MM.1S (cell line): ENCODE results near the gene BCAS4.

Experiments
- DNase-seq: peaks from one replicate; pipeline ENCODE4 v3.0.0-alpha.2; 2015
- H2AFZ ChIP-seq: fragments of 300-600 bp; sonication (generic); 2 replicates; pipeline ENCODE4 v1.6.0; 2016; ENCODE audit warnings: antibody characterized with exemption, low read length
- H3F3A ChIP-seq: fragments of 300-600 bp; sonication (generic); 2 replicates; pipeline ENCODE4 v1.6.1; 2016; ENCODE audit warnings: mild to moderate bottlenecking, antibody characterized with exemption, low read length, moderate library complexity, mixed read lengths; ENCODE audit not compliant: insufficient read depth
- H3K27ac ChIP-seq: fragments of 300-600 bp; sonication (generic); 2 replicates; pipeline ENCODE4 v1.5.1; 2016; ENCODE audit warnings: mild to moderate bottlenecking, low read length
- H3K27me3 ChIP-seq: fragments of 300-600 bp; sonication (generic); replicated peaks from 2 replicates; pipeline ENCODE4 v1.6.0; 2016; ENCODE audit warnings: low read length; ENCODE audit not compliant: insufficient read depth
- H3K36me3 ChIP-seq: fragments of 300-600 bp; sonication (generic); replicated peaks from 2 replicates; pipeline ENCODE4 v1.6.1; 2016; ENCODE audit warnings: mild to moderate bottlenecking, low read length, mixed read lengths; ENCODE audit not compliant: insufficient read depth
- H3K4me1 ChIP-seq: fragments of 300-600 bp; sonication (generic); 2 replicates; pipeline ENCODE4 v1.6.1; 2016; ENCODE audit warnings: low read length, mixed read lengths
- H3K4me2 ChIP-seq: fragments of 300-600 bp; sonication (generic); 2 replicates; pipeline ENCODE4 v1.6.0; 2016; ENCODE audit warnings: low read depth, low read length
- H3K4me3 ChIP-seq: fragments of 300-600 bp; sonication (generic); 2 replicates; pipeline ENCODE4 v1.5.1; 2016; ENCODE audit warnings: low read length, mixed read lengths
- H3K79me2 ChIP-seq: fragments of 300-600 bp; sonication (generic); 2 replicates; pipeline ENCODE4 v1.6.1; 2016; ENCODE audit warnings: mixed run types, low read length, mixed read lengths
- H3K9ac ChIP-seq: fragments of 300-600 bp; sonication (generic); 2 replicates; pipeline ENCODE4 v1.6.1; 2016; ENCODE audit warnings: low read length, mixed read lengths
- H3K9me2 ChIP-seq: fragments of 300-600 bp; sonication (generic); replicated peaks from 2 replicates; pipeline ENCODE4 v1.6.1; 2016; ENCODE audit warnings: mild to moderate bottlenecking, low read length, mixed read lengths; ENCODE audit not compliant: insufficient read depth
- H3K9me3 ChIP-seq: fragments of 300-600 bp; sonication (generic); replicated peaks from 2 replicates; pipeline ENCODE4 v1.6.1; 2016; ENCODE audit warnings: mild to moderate bottlenecking, low read length, mixed read lengths; ENCODE audit not compliant: insufficient read depth
- H4K20me1 ChIP-seq: fragments of 300-600 bp; sonication (generic); 2 replicates; pipeline ENCODE4 v1.6.1; 2016; ENCODE audit warnings: mild to moderate bottlenecking, low read length, moderate library complexity, mixed read lengths; ENCODE audit not compliant: insufficient read depth
- CTCF ChIP-seq: fragments of 300-600 bp; sonication (generic); IDR thresholded peaks from 2 replicates; pipeline ENCODE4 v1.5.1; 2016; ENCODE audit warnings: antibody characterized with exemption, low read length, mixed read lengths
- EZH2 ChIP-seq: fragments of 300-600 bp; sonication (generic); optimal IDR thresholded peaks from 2 replicates; pipeline ENCODE3; 2017; ENCODE audit warnings: low read depth, mild to moderate bottlenecking, antibody characterized with exemption, low read length, mixed read lengths
- EZH2phosphoT487 ChIP-seq: fragments of 300-600 bp; sonication (generic); IDR thresholded peaks from 2 replicates; pipeline ENCODE4 v1.6.1; 2018; ENCODE audit warnings: antibody characterized with exemption, low read length

The BCAS4 gene

GRCh38 chr20:50787181-50787580 is 7.7 kb upstream of the BCAS4 start:
- no peaks in the 10 kb centered on the region for H3K9me2 ChIP-seq
- H3K9ac ChIP-seq = no peak overlapping the region
- no peak overlapping the region for H3K27ac ChIP-seq
- no peaks in the 10 kb centered on the region for H3K9me3 ChIP-seq
- H3K79me2 ChIP-seq = no peaks in the 10 kb centered on the region
- no peaks in the 10 kb centered on the region for H3F3A ChIP-seq
- H3K4me1 ChIP-seq = peaks cover 9% of the 10 kb centered on the region
- H3K27me3 ChIP-seq = no peaks in the 10 kb centered on the region
- DNase-seq = no peak
- H4K20me1 ChIP-seq = no peaks in the 10 kb centered on the region
- H3K4me2 ChIP-seq = no peak overlapping the region
- no peaks in the 10 kb centered on the region for H3K36me3 ChIP-seq
- TF ChIP-seq EZH2 = no peak
- TF ChIP-seq CTCF = no peak
- TF ChIP-seq EZH2phosphoT487 = no peak
- H3K4me3 ChIP-seq = no peak overlapping the region
- no peak overlapping the region for H2AFZ ChIP-seq

GRCh38 chr20:50788045-50788991 is 6.5 kb upstream of the BCAS4 start:
- no peaks in the 10 kb centered on the region for H3K79me2 ChIP-seq
- H3K9me3 ChIP-seq = no peaks in the 10 kb centered on the region
- no peak overlapping the region for H3K27ac ChIP-seq
- no peak overlapping the region for H3K4me3 ChIP-seq
- no peaks in the 10 kb centered on the region for H3K9me2 ChIP-seq
- H3K9ac ChIP-seq = no peak overlapping the region
- DNase-seq = no peak
- H3F3A ChIP-seq = no peaks in the 10 kb centered on the region
- no peak overlapping the region for H2AFZ ChIP-seq
- H3K4me2 ChIP-seq = no peak overlapping the region
- peaks cover 9% of the 10 kb centered on the region for H3K4me1 ChIP-seq
- no peaks in the 10 kb centered on the region for H4K20me1 ChIP-seq
- no peak for TF ChIP-seq CTCF
- no peak for TF ChIP-seq EZH2
- no peak for TF ChIP-seq EZH2phosphoT487
- H3K36me3 ChIP-seq = no peaks in the 10 kb centered on the region
- H3K27me3 ChIP-seq = no peaks in the 10 kb centered on the region

DNA sequence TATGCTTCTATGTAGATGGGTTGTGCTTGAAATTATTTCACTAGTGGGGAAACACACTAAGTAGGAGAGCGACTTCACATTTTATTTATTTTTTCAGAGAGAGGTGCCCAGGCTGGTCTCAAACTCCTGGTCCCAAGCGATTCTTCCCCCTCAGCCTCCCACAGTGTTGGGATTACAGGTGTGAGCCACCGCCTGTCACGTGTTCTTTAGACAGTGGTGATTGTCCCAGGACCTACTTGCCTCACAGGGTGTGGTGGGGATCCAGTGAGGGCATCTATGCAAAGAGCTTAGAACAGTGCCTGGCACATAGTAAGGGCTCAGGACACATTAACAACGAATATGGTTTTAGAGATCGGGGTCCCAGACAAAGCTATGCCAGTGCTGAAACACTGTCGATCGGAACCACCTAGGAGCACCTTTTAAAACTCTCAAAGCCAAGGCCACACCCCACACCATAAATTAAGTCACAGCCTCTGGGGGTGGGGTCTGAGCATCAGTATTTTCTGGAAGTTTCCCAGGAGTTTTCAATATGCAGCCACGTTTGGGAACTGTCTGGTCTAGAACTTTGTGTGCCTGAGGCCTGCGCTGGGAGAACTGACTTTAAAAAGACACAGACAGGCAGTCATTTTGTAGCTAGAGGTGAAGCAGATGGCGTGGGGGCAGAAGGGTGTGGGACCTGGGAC is 4.8 kb upstream of the BCAS4 start:
- no peaks in the 10 kb centered on the region for H4K20me1 ChIP-seq
- peaks cover 9% of the 10 kb centered on the region for H3F3A ChIP-seq
- no peaks in the 10 kb centered on the region for H3K79me2 ChIP-seq
- H3K4me1 ChIP-seq = peaks cover 9% of the 10 kb centered on the region
- H3K9me2 ChIP-seq = no peaks in the 10 kb centered on the region
- no peaks in the 10 kb centered on the region for H3K9me3 ChIP-seq
- no peak for DNase-seq
- no peaks in the 10 kb centered on the region for H3K27me3 ChIP-seq
- H3K36me3 ChIP-seq = no peaks in the 10 kb centered on the region
- no peak overlapping the region for H3K4me3 ChIP-seq
- H3K9ac ChIP-seq = no peak overlapping the region; the same call in 1 of the 2 replicates
- TF ChIP-seq EZH2 (no peak), EZH2phosphoT487 (no peak), CTCF (no peak)
- peak overlapping the region; percentile 81; the same call in 1 of the 2 replicates for H3K4me2 ChIP-seq
- peak overlapping the region; percentile 85 for H2AFZ ChIP-seq
- no peak overlapping the region for H3K27ac ChIP-seq
